Tibial artery (tissue), 4 donors: ENCODE data around the gene NELL2.

Experiments
- DNase-seq, 2 donors: peaks; one replicate each; pipeline ENCODE4 v3.0.0-alpha.2; 2019
- H3K27ac ChIP-seq, 2 donors: fragments of 200-600 bp; sonication (generic) in 1 of 2; 1 replicate in 1 of 2; 2 replicates in 1 of 2; pipeline ENCODE4 v1.5.1; 2018 to 2019; ENCODE audit warnings: mild to moderate bottlenecking in 1 of 2
- H3K27me3 ChIP-seq, 2 donors: fragments of 200-600 bp; sonication (generic) in 1 of 2; one replicate each; pipeline versions ENCODE4 v1.5.1 to v1.6.0; 2016 to 2019
- H3K36me3 ChIP-seq, 3 donors: fragments of 200-600 bp; sonication (generic) in 2 of 3; one replicate each; pipeline ENCODE4 v1.5.1; 2016 to 2019; ENCODE audit warnings: mild to moderate bottlenecking in 2 of 3
- H3K4me1 ChIP-seq, 4 donors: fragments of 200-600 bp; sonication (generic) in 2 of 4; 1 replicate in 3 of 4; 2 replicates in 1 of 4; pipeline ENCODE4 v1.5.1; 2016 to 2019
- H3K4me3 ChIP-seq, 2 donors: fragments of 200-600 bp; sonication (generic) in 1 of 2; 1 replicate in 1 of 2; 2 replicates in 1 of 2; pipeline ENCODE4 v1.5.1; 2018 to 2019; ENCODE audit warnings: mild to moderate bottlenecking in 2 of 2
- H3K9me3 ChIP-seq, 3 donors: fragments of 200-600 bp; sonication (generic) in 1 of 3; one replicate each; pipeline ENCODE4 v1.5.1; 2016 to 2019
- CTCF ChIP-seq, 2 experiments: fragments of 200-600 bp in 1 of 2; fragments of 450-650 bp in 1 of 2; IDR thresholded peaks; one replicate each; pipeline ENCODE4 v1.5.1; 2017 to 2019; ENCODE audit warnings: antibody characterized with exemption in 2 of 2, mild to moderate bottlenecking in 1 of 2, moderate library complexity in 1 of 2
- intact Hi-C: fragments of 100-400 bp; cut with DNase I; formaldehyde crosslinking; loops from one replicate; pipeline ENCODE4 v1.15.0; 2023; ENCODE audit warnings: low total_unique reads

The NELL2 gene

GRCh38 chr12:44465139-44465538 lies 411.0 kb downstream of the NELL2 start:
- no peak for TF ChIP-seq CTCF (IDR thresholded peaks at IDR 0.05)
- no peak for DNase-seq
- intact Hi-C loops, result no loop called here
- Histone ChIP-seq H3K4me3 (no peak overlapping the region), H3K27me3 (no peaks in the 10 kb centered on the region), H3K9me3 (no peaks in the 10 kb centered on the region), H3K4me1 (no peaks in the 10 kb centered on the region), H3K36me3 (no peaks in the 10 kb centered on the region), H3K27ac (no peak overlapping the region)

GRCh38 chr12:44464180-44464579 lies 411.9 kb downstream of the NELL2 start:
- H3K27ac ChIP-seq, result no peak overlapping the region
- no peaks in the 10 kb centered on the region for H3K36me3 ChIP-seq
- no peaks in the 10 kb centered on the region for H3K4me1 ChIP-seq
- H3K9me3 ChIP-seq, result no peaks in the 10 kb centered on the region
- H3K4me3 ChIP-seq, result no peak overlapping the region
- TF ChIP-seq CTCF (IDR thresholded peaks at IDR 0.05), result no peak
- H3K27me3 ChIP-seq, result no peaks in the 10 kb centered on the region
- intact Hi-C loops, result no loop called here
- no peak for DNase-seq

- no peaks in the 10 kb centered on the region for H3K36me3 ChIP-seq
- intact Hi-C loops, result no loop called here
- no peak for TF ChIP-seq CTCF (IDR thresholded peaks at IDR 0.05)
- H3K4me3 ChIP-seq, result no peak overlapping the region
- no peak overlapping the region for H3K27ac ChIP-seq
- H3K4me1 ChIP-seq, result no peaks in the 10 kb centered on the region
- no peak for DNase-seq
- H3K27me3 ChIP-seq, result no peaks in the 10 kb centered on the region
- H3K9me3 ChIP-seq, result no peaks in the 10 kb centered on the region
These were observed 413.4 kb downstream of the NELL2 start for GRCh38 chr12:44462729-44463128.

- no peak overlapping the region for H3K4me3 ChIP-seq
- no peaks in the 10 kb centered on the region for H3K4me1 ChIP-seq
- no peaks in the 10 kb centered on the region for H3K9me3 ChIP-seq
- no peaks in the 10 kb centered on the region for H3K36me3 ChIP-seq
- H3K27ac ChIP-seq, result no peak overlapping the region
- no peak for DNase-seq
- intact Hi-C loops, result no loop called here
- TF ChIP-seq CTCF (IDR thresholded peaks at IDR 0.05), result no peak
- H3K27me3 ChIP-seq, result no peaks in the 10 kb centered on the region
These were observed 415.9 kb downstream of the NELL2 start for GRCh38 chr12:44460261-44460660.

GRCh38 chr12:44459569-44459968 lies 416.5 kb downstream of the NELL2 start:
- Histone ChIP-seq H3K27ac (no peak overlapping the region), H3K4me1 (no peaks in the 10 kb centered on the region), H3K36me3 (no peaks in the 10 kb centered on the region), H3K27me3 (no peaks in the 10 kb centered on the region), H3K4me3 (no peak overlapping the region), H3K9me3 (no peaks in the 10 kb centered on the region)
- DNase-seq, result no peak
- TF ChIP-seq CTCF (IDR thresholded peaks at IDR 0.05), result no peak
- intact Hi-C loops, result no loop called here
